Gastrocnemius medialis (tissue), 4 donors: ENCODE measurements around the gene RAPGEF1.

Source experiments
- CTCF ChIP-seq, 5 experiments: fragments of 450-650 bp in 3 of 5; fragments of 200-600 bp in 2 of 5; sonication (generic) in 2 of 5; IDR thresholded peaks in 4 of 5; conservative IDR thresholded peaks in 1 of 5; 1 replicate in 4 of 5; 2 replicates in 1 of 5; pipeline ENCODE4 v1.5.1; 2016 to 2019; ENCODE audit warnings: antibody characterized with exemption in 5 of 5, mild to moderate bottlenecking in 3 of 5, moderate library complexity in 3 of 5
- POLR2A ChIP-seq, 2 donors: fragments of 450-650 bp; IDR thresholded peaks; one replicate each; pipeline ENCODE4 v1.6.1; 2017; ENCODE audit warnings: antibody characterized with exemption in 2 of 2, mild to moderate bottlenecking in 2 of 2, moderate library complexity in 2 of 2

GRCh38 chr9:131744720-131745201 lies 4.9 kb upstream of the RAPGEF1 start:
- TF ChIP-seq CTCF (IDR thresholded peaks at IDR 0.05 in 4 of 5, conservative IDR thresholded peaks at IDR 0.05 in 1 of 5): no peak
- no peak for TF ChIP-seq POLR2A (IDR thresholded peaks at IDR 0.05)
